HEK293 (cell line): ENCODE results near the gene DNAI1.

Experiments used
- CTCF ChIA-PET: fragments of 350-600 bp; formaldehyde crosslinking; extraction: SDS; loops from one replicate; lab custom pipeline; 2021; ENCODE audit warnings: antibody characterized with exemption; lab: Yijun Ruan, JAX
- POLR2A ChIA-PET: fragments of 300-600 bp; formaldehyde crosslinking; extraction: SDS; loops from one replicate; lab custom pipeline; 2020; ENCODE audit warnings: antibody characterized with exemption, inconsistent platforms; lab: Yijun Ruan, JAX
- H3K27ac ChIP-seq: fragments of 200-500 bp; sonication (Bioruptor generic); 2 replicates; pipeline ENCODE4 v1.5.1; 2014; ENCODE audit warnings: low read depth, low read length, control low read depth, inconsistent platforms; ENCODE audit errors: extremely low read depth
- H3K36me3 ChIP-seq, 2 experiments: fragments of 200-500 bp in 1 of 2; sonication (Bioruptor generic) in 1 of 2; 1 replicate in 1 of 2; 2 replicates in 1 of 2; pipeline ENCODE4 v1.5.1; 2014 to 2017; ENCODE audit warnings: inconsistent platforms in 2 of 2, low read length in 2 of 2; ENCODE audit not compliant: control insufficient read depth in 2 of 2, insufficient read depth in 1 of 2
- H3K4me1 ChIP-seq: fragments of 200-500 bp; sonication (Bioruptor generic); 2 replicates; pipeline ENCODE4 v1.5.1; 2014; ENCODE audit warnings: mild to moderate bottlenecking, low read length, inconsistent platforms; ENCODE audit not compliant: control insufficient read depth, insufficient read depth
- H3K4me3 ChIP-seq: 2 replicates; pipeline ENCODE4 v1.5.1; 2011; ENCODE audit warnings: low read depth, mild to moderate bottlenecking, control low read depth, low read length, moderate library complexity
- H3K9me3 ChIP-seq: fragments of 200-500 bp; sonication (Bioruptor generic); 2 replicates; pipeline ENCODE4 v1.5.1; 2014; ENCODE audit warnings: low read depth, low read length, inconsistent platforms; ENCODE audit not compliant: control insufficient read depth, insufficient read depth
- EGR2 ChIP-seq: fragments of 450-650 bp; formaldehyde crosslinking; IDR thresholded peaks from 2 replicates; pipeline ENCODE4 v1.5.1; 2016; ENCODE audit warnings: low read depth, missing biosample characterization, missing genetic modification characterization
- FEZF1 ChIP-seq: fragments of 450-650 bp; formaldehyde crosslinking; IDR thresholded peaks from 2 replicates; pipeline ENCODE4 v1.5.1; 2016; ENCODE audit warnings: missing biosample characterization, missing genetic modification characterization
- GLI4 ChIP-seq: fragments of 450-650 bp; formaldehyde crosslinking; IDR thresholded peaks from 2 replicates; pipeline ENCODE4 v1.5.1; 2016; ENCODE audit warnings: missing biosample characterization, missing genetic modification characterization
- IKZF3 ChIP-seq: fragments of 450-650 bp; IDR thresholded peaks from 2 replicates; pipeline ENCODE4 v1.5.0; 2018; ENCODE audit warnings: missing biosample characterization, mild to moderate bottlenecking, missing genetic modification characterization, moderate library complexity
- KLF1 ChIP-seq: fragments of 450-650 bp; formaldehyde crosslinking; IDR thresholded peaks from 2 replicates; pipeline ENCODE4 v1.5.1; 2016; ENCODE audit warnings: missing biosample characterization, missing genetic modification characterization
- KLF10 ChIP-seq: fragments of 450-650 bp; IDR thresholded peaks from 2 replicates; pipeline ENCODE4 v1.5.1; 2018; ENCODE audit warnings: missing biosample characterization, mild to moderate bottlenecking, missing genetic modification characterization
- KLF9 ChIP-seq: fragments of 450-650 bp; formaldehyde crosslinking; IDR thresholded peaks from 2 replicates; pipeline ENCODE4 v1.5.1; 2016; ENCODE audit warnings: missing biosample characterization, missing genetic modification characterization, low read depth
- SP2 ChIP-seq: fragments of 450-650 bp; formaldehyde crosslinking; IDR thresholded peaks from 2 replicates; pipeline ENCODE4 v1.5.1; 2016; ENCODE audit warnings: missing biosample characterization, missing genetic modification characterization
- TCF7L2 ChIP-seq: IDR thresholded peaks from 2 replicates; pipeline ENCODE4 v1.6.1; 2011; ENCODE audit warnings: low read depth, mild to moderate bottlenecking, inconsistent platforms, low read length, moderate library complexity, borderline replicate concordance
- ZBTB17 ChIP-seq: fragments of 450-650 bp; formaldehyde crosslinking; IDR thresholded peaks from 2 replicates; pipeline ENCODE4 v1.5.1; 2016; ENCODE audit warnings: missing biosample characterization, missing genetic modification characterization
- ZBTB26 ChIP-seq: fragments of 450-650 bp; formaldehyde crosslinking; optimal IDR thresholded peaks from 2 replicates; pipeline ENCODE3; 2016; ENCODE audit warnings: missing biosample characterization, mild to moderate bottlenecking, missing genetic modification characterization
- ZBTB48 ChIP-seq: fragments of 450-650 bp; formaldehyde crosslinking; IDR thresholded peaks from 2 replicates; pipeline ENCODE4 v1.5.1; 2016; ENCODE audit warnings: missing biosample characterization, missing genetic modification characterization
- ZBTB49 ChIP-seq: fragments of 450-650 bp; formaldehyde crosslinking; IDR thresholded peaks from 2 replicates; pipeline ENCODE4 v1.5.1; 2016; ENCODE audit warnings: missing biosample characterization, missing genetic modification characterization, low read depth
- ZFHX2 ChIP-seq: fragments of 450-650 bp; formaldehyde crosslinking; conservative IDR thresholded peaks from 2 replicates; pipeline ENCODE4 v1.5.1; 2016; ENCODE audit warnings: missing biosample characterization, missing genetic modification characterization
- ZNF10 ChIP-seq: fragments of 450-650 bp; formaldehyde crosslinking; IDR thresholded peaks from 2 replicates; pipeline ENCODE4 v1.5.1; 2017; ENCODE audit warnings: missing biosample characterization, missing genetic modification characterization
- ZNF146 ChIP-seq: fragments of 450-650 bp; formaldehyde crosslinking; IDR thresholded peaks from 2 replicates; pipeline ENCODE4 v1.5.1; 2016; ENCODE audit warnings: missing biosample characterization, missing genetic modification characterization
- ZNF19 ChIP-seq: fragments of 450-650 bp; formaldehyde crosslinking; IDR thresholded peaks from 2 replicates; pipeline ENCODE4; 2016; ENCODE audit warnings: missing biosample characterization, missing genetic modification characterization, low read depth
- ZNF292 ChIP-seq: fragments of 450-650 bp; formaldehyde crosslinking; IDR thresholded peaks from 2 replicates; pipeline ENCODE4 v1.5.1; 2016; ENCODE audit warnings: low read depth, missing biosample characterization, missing genetic modification characterization, borderline replicate concordance
- ZNF335 ChIP-seq: fragments of 450-650 bp; formaldehyde crosslinking; conservative IDR thresholded peaks from 2 replicates; pipeline ENCODE4 v1.5.1; 2016; ENCODE audit warnings: missing biosample characterization, missing genetic modification characterization
- ZNF341 ChIP-seq: fragments of 450-650 bp; formaldehyde crosslinking; IDR thresholded peaks from 2 replicates; pipeline ENCODE4; 2016; ENCODE audit warnings: low read depth, missing biosample characterization, missing genetic modification characterization
- ZNF521 ChIP-seq: fragments of 450-650 bp; formaldehyde crosslinking; IDR thresholded peaks from 2 replicates; pipeline ENCODE4 v1.5.1; 2017; ENCODE audit warnings: missing biosample characterization, mild to moderate bottlenecking, missing genetic modification characterization
- ZNF600 ChIP-seq: fragments of 450-650 bp; formaldehyde crosslinking; IDR thresholded peaks from 2 replicates; pipeline ENCODE4 v1.5.1; 2016; ENCODE audit warnings: missing biosample characterization, missing genetic modification characterization
- ZNF76 ChIP-seq: fragments of 450-650 bp; formaldehyde crosslinking; IDR thresholded peaks from 2 replicates; pipeline ENCODE4; 2016; ENCODE audit warnings: low read depth, missing biosample characterization, missing genetic modification characterization, borderline replicate concordance
- ZSCAN16 ChIP-seq: fragments of 450-650 bp; formaldehyde crosslinking; IDR thresholded peaks from 2 replicates; pipeline ENCODE4 v1.5.1; 2016; ENCODE audit warnings: missing biosample characterization, missing genetic modification characterization
- TF ChIP-seq, protein P1 (sequence below): fragments of 450-650 bp; formaldehyde crosslinking; IDR thresholded peaks from 2 replicates; pipeline ENCODE4 v1.5.1; 2016; ENCODE audit warnings: missing biosample characterization, missing genetic modification characterization, borderline replicate concordance
- TF ChIP-seq, protein P2 (sequence below): fragments of 450-650 bp; formaldehyde crosslinking; IDR thresholded peaks from 2 replicates; pipeline ENCODE4 v1.5.1; 2016; ENCODE audit warnings: missing biosample characterization, missing genetic modification characterization
- TF ChIP-seq, protein P3 (sequence below): fragments of 450-650 bp; formaldehyde crosslinking; IDR thresholded peaks from 2 replicates; pipeline ENCODE4 v1.5.1; 2017; ENCODE audit warnings: missing biosample characterization, mild to moderate bottlenecking, missing genetic modification characterization, moderate library complexity

DNAI1 gene

GRCh38 chr9:34458013-34458958 lies at the start of gene DNAI1, which contains the start of gene FAM219A:
TSS of gene DNAI1 (plus strand) at chr9:34458805. CDS start at chr9:34459006, 201 bp downstream.
TSS of gene FAM219A (minus strand) at chr9:34458570. CDS start at chr9:34458263, 307 bp downstream.
- peaks cover 2% of the 10 kb centered on the region; the same call in 1 of the 2 replicates for H3K4me1 ChIP-seq
- no peaks in the 10 kb centered on the region for H3K9me3 ChIP-seq
- H3K27ac ChIP-seq: peak within 1 kb of the TSS; percentile 77
- peak within 1 kb of the TSS; percentile 63 for H3K4me3 ChIP-seq
- ChIA-PET POLR2A (interaction anchor here (1.1 kb wide), 1 partner anchor 65 kb away, joined by 3 read pairs; no protein-coding TSS in a partner anchor), CTCF (no interaction called here)
- no peaks in the 10 kb centered on the region; a peak in 1 of 3 replicates for H3K36me3 ChIP-seq
- TF ChIP-seq FEZF1 (tag by site-specific recombination): no peak
- no peak for TF ChIP-seq ZNF146
- TF ChIP-seq, protein P1, sequence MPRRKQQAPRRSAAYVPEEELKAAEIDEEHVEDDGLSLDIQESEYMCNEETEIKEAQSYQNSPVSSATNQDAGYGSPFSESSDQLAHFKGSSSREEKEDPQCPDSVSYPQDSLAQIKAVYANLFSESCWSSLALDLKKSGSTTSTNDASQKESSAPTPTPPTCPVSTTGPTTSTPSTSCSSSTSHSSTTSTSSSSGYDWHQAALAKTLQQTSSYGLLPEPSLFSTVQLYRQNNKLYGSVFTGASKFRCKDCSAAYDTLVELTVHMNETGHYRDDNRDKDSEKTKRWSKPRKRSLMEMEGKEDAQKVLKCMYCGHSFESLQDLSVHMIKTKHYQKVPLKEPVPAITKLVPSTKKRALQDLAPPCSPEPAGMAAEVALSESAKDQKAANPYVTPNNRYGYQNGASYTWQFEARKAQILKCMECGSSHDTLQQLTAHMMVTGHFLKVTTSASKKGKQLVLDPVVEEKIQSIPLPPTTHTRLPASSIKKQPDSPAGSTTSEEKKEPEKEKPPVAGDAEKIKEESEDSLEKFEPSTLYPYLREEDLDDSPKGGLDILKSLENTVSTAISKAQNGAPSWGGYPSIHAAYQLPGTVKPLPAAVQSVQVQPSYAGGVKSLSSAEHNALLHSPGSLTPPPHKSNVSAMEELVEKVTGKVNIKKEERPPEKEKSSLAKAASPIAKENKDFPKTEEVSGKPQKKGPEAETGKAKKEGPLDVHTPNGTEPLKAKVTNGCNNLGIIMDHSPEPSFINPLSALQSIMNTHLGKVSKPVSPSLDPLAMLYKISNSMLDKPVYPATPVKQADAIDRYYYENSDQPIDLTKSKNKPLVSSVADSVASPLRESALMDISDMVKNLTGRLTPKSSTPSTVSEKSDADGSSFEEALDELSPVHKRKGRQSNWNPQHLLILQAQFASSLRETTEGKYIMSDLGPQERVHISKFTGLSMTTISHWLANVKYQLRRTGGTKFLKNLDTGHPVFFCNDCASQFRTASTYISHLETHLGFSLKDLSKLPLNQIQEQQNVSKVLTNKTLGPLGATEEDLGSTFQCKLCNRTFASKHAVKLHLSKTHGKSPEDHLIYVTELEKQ: no peak
- peak; percentile 91 for TF ChIP-seq SP2 (tag by site-specific recombination)
- TF ChIP-seq GLI4: no peak
- TF ChIP-seq, protein P2, sequence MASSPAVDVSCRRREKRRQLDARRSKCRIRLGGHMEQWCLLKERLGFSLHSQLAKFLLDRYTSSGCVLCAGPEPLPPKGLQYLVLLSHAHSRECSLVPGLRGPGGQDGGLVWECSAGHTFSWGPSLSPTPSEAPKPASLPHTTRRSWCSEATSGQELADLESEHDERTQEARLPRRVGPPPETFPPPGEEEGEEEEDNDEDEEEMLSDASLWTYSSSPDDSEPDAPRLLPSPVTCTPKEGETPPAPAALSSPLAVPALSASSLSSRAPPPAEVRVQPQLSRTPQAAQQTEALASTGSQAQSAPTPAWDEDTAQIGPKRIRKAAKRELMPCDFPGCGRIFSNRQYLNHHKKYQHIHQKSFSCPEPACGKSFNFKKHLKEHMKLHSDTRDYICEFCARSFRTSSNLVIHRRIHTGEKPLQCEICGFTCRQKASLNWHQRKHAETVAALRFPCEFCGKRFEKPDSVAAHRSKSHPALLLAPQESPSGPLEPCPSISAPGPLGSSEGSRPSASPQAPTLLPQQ (tag by site-specific recombination): peak; percentile 61; the same call in 1 of the 2 replicates
- TF ChIP-seq KLF10 (tag by site-specific recombination): peak; percentile 59; the same call in 1 of the 2 replicates
- no peak for TF ChIP-seq ZBTB49 (tag by site-specific recombination)
- peak; percentile 39; the same call in 1 of the 2 replicates for TF ChIP-seq ZFHX2 (tag by site-specific recombination)
- peak; percentile 77 for TF ChIP-seq KLF9 (tag by site-specific recombination)
- no peak for TF ChIP-seq ZNF292
- TF ChIP-seq ZNF600 (tag by site-specific recombination): no peak
- TF ChIP-seq EGR2 (tag by site-specific recombination): peak; percentile 50
- TF ChIP-seq, protein P3, sequence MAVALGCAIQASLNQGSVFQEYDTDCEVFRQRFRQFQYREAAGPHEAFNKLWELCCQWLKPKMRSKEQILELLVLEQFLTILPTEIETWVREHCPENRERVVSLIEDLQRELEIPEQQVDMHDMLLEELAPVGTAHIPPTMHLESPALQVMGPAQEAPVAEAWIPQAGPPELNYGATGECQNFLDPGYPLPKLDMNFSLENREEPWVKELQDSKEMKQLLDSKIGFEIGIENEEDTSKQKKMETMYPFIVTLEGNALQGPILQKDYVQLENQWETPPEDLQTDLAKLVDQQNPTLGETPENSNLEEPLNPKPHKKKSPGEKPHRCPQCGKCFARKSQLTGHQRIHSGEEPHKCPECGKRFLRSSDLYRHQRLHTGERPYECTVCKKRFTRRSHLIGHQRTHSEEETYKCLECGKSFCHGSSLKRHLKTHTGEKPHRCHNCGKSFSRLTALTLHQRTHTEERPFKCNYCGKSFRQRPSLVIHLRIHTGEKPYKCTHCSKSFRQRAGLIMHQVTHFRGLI (tag by site-specific recombination): peak; percentile 99
- TF ChIP-seq ZSCAN16 (tag by site-specific recombination): no peak
- TF ChIP-seq KLF1: peak; percentile 40; the same call in 1 of the 2 replicates
- no peak for TF ChIP-seq ZNF76 (tag by site-specific recombination)
- 0 out of 2 replicates have a peak, but pooled peaks have one; percentile 41 for TF ChIP-seq ZBTB17 (tag by site-specific recombination)
- no peak for TF ChIP-seq IKZF3
- TF ChIP-seq ZNF10 (tag by site-specific recombination): no peak
- TF ChIP-seq ZNF335 (tag by site-specific recombination): no peak; the same call in 1 of the 2 replicates
- no peak for TF ChIP-seq ZNF521 (tag by site-specific recombination)
- TF ChIP-seq ZBTB48 (tag by site-specific recombination): peak; percentile 91; the same call in 1 of the 2 replicates
- peak; percentile 77 for TF ChIP-seq ZBTB26 (tag by site-specific recombination)
- TF ChIP-seq ZNF341: peak; percentile 63
- no peak for TF ChIP-seq TCF7L2
- no peak for TF ChIP-seq ZNF19
